ENCODE measurements around the gene NOTCH4. TPM values are rescaled to one million over a fixed set of nuclear protein-coding genes. Genes with fewer than 3 reads are reported as not detected.
A peak's percentile ranks its signal among the peaks of the same experiment; 100 is the strongest.
"Not testable (repeated sequence)": the region's sequence is repeated elsewhere in the genome, so short reads cannot be mapped to it uniquely, and the experiment has no call there.

The NOTCH4 gene
- total and polyA plus RNA-seq, 8 donors: 3.1 to 45.2 (median 5.9) TPM

- H3K4me3 ChIP-seq: no peak overlapping the region
- DNase-seq (no peak), ATAC-seq (no peak), FAIRE-seq (no peak)
- no peak for TF ChIP-seq CTCF (IDR thresholded peaks at IDR 0.05)
- intact Hi-C loops (cut with DNase I): loop anchor here in 1 of 3 donors (10.0 kb wide), 2 partner anchors 147 to 547 kb away; no protein-coding TSS in a partner anchor
- no peaks in the 10 kb centered on the region for H3K27me3 ChIP-seq
- no peaks in the 10 kb centered on the region for H3K9me3 ChIP-seq
- H3K4me1 ChIP-seq: no peaks in the 10 kb centered on the region
- no peak overlapping the region for H3K27ac ChIP-seq
- no peaks in the 10 kb centered on the region for H3K36me3 ChIP-seq
- WGBS, 2 donors: 41 to 46% methylated on average over 2 of the region's 2 CpGs
Measured at GRCh38 chr6:32247401-32247800, 23.5 kb upstream of the NOTCH4 start.

- Histone ChIP-seq H3K36me3 (no peaks in the 10 kb centered on the region), H3K27me3 (no peaks in the 10 kb centered on the region), H3K4me1 (no peaks in the 10 kb centered on the region), H3K9me3 (no peaks in the 10 kb centered on the region), H3K4me3 (no peak overlapping the region), H3K27ac (no peak overlapping the region)
- FAIRE-seq (no peak), DNase-seq (peak; percentile 50 to 87 (median 70)), ATAC-seq (peak; percentile 72 to 97 (median 90))
- intact Hi-C loops (cut with DNase I): loop anchor here in 1 of 3 donors (10.0 kb wide), 2 partner anchors 150 to 550 kb away; no protein-coding TSS in a partner anchor
- WGBS, 2 donors: 0 to 1% methylated on average over 14 of the region's 14 CpGs
- TF ChIP-seq CTCF (IDR thresholded peaks at IDR 0.05): peak; percentile 79 to 91 (median 88)
Measured at GRCh38 chr6:32244946-32245398, 21.1 kb upstream of the NOTCH4 start.

GRCh38 chr6:32244270-32244669 lies 20.4 kb upstream of the NOTCH4 start:
- TF ChIP-seq CTCF (IDR thresholded peaks at IDR 0.05): no peak
- Histone ChIP-seq H3K27ac (no peak overlapping the region), H3K9me3 (no peaks in the 10 kb centered on the region), H3K4me3 (no peak overlapping the region), H3K27me3 (no peaks in the 10 kb centered on the region), H3K4me1 (no peaks in the 10 kb centered on the region), H3K36me3 (no peaks in the 10 kb centered on the region)
- no peak for DNase-seq
- WGBS, 2 donors: 76 to 83% methylated on average over 4 of the region's 4 CpGs
- peak in 2 of 4 donors; percentile 24 to 34 for ATAC-seq
- intact Hi-C loops (cut with DNase I): loop anchor here in 1 of 3 donors (10.0 kb wide), 2 partner anchors 151 to 551 kb away; no protein-coding TSS in a partner anchor
- FAIRE-seq: no peak

- not testable (repeated sequence) for ATAC-seq
Measured at GRCh38 chr6:32242318-32242813, 18.5 kb upstream of the NOTCH4 start.

GRCh38 chr6:32240686-32241085 lies 16.8 kb upstream of the NOTCH4 start:
- no peak for FAIRE-seq
- no peaks in the 10 kb centered on the region for H3K4me1 ChIP-seq
- no peak for TF ChIP-seq CTCF (IDR thresholded peaks at IDR 0.05)
- no peak for DNase-seq
- H3K9me3 ChIP-seq: no peaks in the 10 kb centered on the region
- no peak overlapping the region for H3K4me3 ChIP-seq
- no peaks in the 10 kb centered on the region for H3K27me3 ChIP-seq
- H3K36me3 ChIP-seq: no peaks in the 10 kb centered on the region
- intact Hi-C loops (cut with DNase I): loop anchor here in 1 of 3 donors (10.0 kb wide), 2 partner anchors 154 to 554 kb away; no protein-coding TSS in a partner anchor
- no peak overlapping the region for H3K27ac ChIP-seq
- WGBS, 2 donors: 76 to 77% methylated on average over 1 of the region's 1 CpG
- ATAC-seq: no peak

More at GRCh38 chr6:32242318-32242813, 18.5 kb upstream of the NOTCH4 start:
- not testable (repeated sequence) for H3K9me3 ChIP-seq, DNase-seq, H3K27me3 ChIP-seq, H3K27ac ChIP-seq, H3K4me3 ChIP-seq, FAIRE-seq, H3K36me3 ChIP-seq, H3K4me1 ChIP-seq
- intact Hi-C loops (cut with DNase I): loop anchor here in 1 of 3 donors (10.0 kb wide), 2 partner anchors 152 to 552 kb away; no protein-coding TSS in a partner anchor
- WGBS, 2 donors: 60 to 66% methylated on average over 4 of the region's 4 CpGs

Data from pancreas (tissue), 10 donors.